Smooth muscle cell of trachea (primary cell): ENCODE measurements around the gene RIBC1. TPM values are rescaled to one million over a fixed set of nuclear protein-coding genes. Genes with fewer than 3 reads are reported as not detected.

ENCODE experiments used
- total RNA-seq: library from RNA; depleted of rRNA; stranded (reverse); fragments of >200 nt; gene quantifications from 2 replicates; pipeline ENCODE4 v1.2.1, GENCODE V29; 2014

The RIBC1 gene
- 0.87 and 0.99 TPM in 2 replicates for total RNA-seq

DNA sequence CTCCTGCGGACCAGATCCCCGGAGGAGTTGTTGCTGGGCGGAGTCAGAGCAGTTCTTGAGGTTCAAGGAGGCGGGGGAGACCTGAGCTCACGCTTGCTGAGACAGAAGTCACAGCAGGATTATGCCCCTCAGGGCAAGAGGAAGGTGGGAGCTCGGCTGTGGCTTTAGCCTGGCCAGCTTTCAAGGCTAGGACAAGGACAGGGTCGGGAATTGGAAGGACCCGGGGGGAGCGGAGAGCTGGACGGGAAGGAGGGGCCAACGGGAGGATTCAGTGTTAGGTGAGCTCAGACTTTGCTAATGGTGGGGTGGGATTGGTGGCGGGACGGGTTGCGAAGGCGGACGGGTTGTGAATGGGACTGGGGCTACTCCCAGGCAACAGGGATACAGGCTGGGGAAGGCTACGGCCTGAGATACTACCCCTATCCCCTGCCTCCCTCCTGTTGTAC lies at the start of gene RIBC1:
Gene RIBC1, plus strand, starts transcription at position 13 of the 446 bp plus-strand sequence. CDS start 3,404 bp downstream, outside the sequence.

GRCh38 chrX:53422086-53422860 lies 400 bp upstream of the RIBC1 start, which contains the start of gene SMC1A:
Gene SMC1A, minus strand, starts transcription at chrX:53422654. Its CDS starts 54 bp downstream, at chrX:53422600.

DNA sequence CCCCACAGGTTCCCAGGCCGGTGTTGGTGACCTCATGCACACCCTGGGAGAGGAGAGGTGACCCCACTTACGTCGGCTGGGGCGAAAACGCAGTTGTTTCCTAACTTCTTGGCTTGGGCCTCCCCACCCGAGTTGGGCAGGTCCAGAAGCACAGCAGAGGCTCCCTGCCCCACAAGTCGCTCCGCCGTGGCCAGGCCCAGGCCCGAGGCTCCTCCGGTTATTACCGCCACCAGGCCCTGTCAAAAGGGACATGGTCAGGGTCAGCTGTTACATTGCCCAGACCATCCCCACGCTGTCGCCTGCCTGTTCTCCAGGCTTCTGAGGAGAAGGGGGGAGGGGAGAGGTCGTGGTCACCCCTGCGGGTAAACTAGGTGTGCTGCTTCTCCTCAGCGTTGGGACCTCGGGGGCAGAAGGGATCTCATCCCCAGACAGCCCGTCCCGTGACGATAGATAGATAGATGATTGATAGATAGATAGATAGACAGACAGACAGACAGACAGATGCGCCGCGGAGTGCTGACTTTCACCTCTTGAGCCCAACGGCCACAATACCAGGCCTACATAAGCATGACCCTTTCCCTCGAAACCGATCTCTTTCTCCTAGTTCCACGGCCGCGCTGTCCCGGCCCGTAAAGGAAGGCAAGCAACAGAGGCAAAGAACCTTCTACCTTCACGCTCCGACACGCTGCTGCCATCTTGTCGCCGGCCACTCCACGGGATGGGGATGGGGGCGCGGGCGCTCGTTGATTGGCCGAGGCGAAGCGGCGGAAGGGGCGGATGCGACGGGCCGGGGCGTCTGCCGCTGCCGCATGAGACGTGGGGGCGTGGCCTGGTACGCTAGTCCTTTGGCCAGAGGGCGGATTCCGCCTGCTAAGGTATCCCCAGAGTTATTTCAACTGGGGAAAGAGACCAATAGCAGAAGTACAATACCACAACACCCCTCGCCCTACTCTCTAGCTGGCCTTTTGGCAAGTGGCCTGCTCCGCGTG lies 11.3 kb downstream of the RIBC1 start, which contains the start of gene HSD17B10:
Gene HSD17B10, minus strand, starts transcription at position 720 of the 989 bp plus-strand sequence. Its CDS starts 25 bp downstream, at position 695.

Other genes starting within 250 kb of the RIBC1 start
- 76.8 and 155 TPM in 2 replicates for gene KDM5C, start 197.7 kb upstream of the RIBC1 start, total RNA-seq
- gene IQSEC2, start 141.3 kb upstream of the RIBC1 start, total RNA-seq = 11.6 and 12.2 TPM in 2 replicates
- 9.1 and 16.7 TPM in 2 replicates for gene SMC1A, start 219 bp upstream of the RIBC1 start, total RNA-seq
- gene HSD17B10, start 11.5 kb downstream of the RIBC1 start, total RNA-seq = 39.2 and 65.3 TPM in 2 replicates